Stimulated activated CD4-positive, alpha-beta T cell treated with anti-CD3 and anti-CD28 coated beads, Interleukin-12 subunit alpha, Interleukin-12 subunit beta, amount 100 ng/mL, for 48 hours (primary cell): Measurements from ENCODE around the gene SHANK2.

Experiments
- DNase-seq, 3 donors: peaks; one replicate each; pipeline ENCODE4 v3.0.0-alpha.2; 2020; ENCODE audit warnings: low read depth in 2 of 3, low spot score in 1 of 3

The SHANK2 gene

GRCh38 chr11:71203681-71204080 is 48.7 kb downstream of the SHANK2 start:
- DNase-seq = no peak

- no peak for DNase-seq
These were observed 49.4 kb downstream of the SHANK2 start for GRCh38 chr11:71202966-71203365.

- DNase-seq = no peak
These were observed 49.8 kb downstream of the SHANK2 start for GRCh38 chr11:71202598-71202944.
